WTC11 (cell line): ENCODE results near the gene MBD6. TPM values are rescaled to one million over a fixed set of nuclear protein-coding genes. Genes with fewer than 3 reads are reported as not detected.

Experiments
- ATAC-seq: fragments of 200-7000 bp; cut with Tn5 transposase; 2 replicates; pipeline ENCODE4 v1.10.0; 2021; ENCODE audit warnings: mild to moderate bottlenecking, moderate library complexity
- CTCF ChIA-PET: fragments of 300-600 bp; sonication (Branson Sonifier 250); formaldehyde crosslinking; loops from one replicate; lab custom pipeline; 2021; ENCODE audit warnings: antibody characterized with exemption; lab: Charles Lee
- POLR2A ChIA-PET: fragments of 350-600 bp; sonication (Branson Sonifier 250); formaldehyde crosslinking; loops from one replicate; lab custom pipeline; 2021; ENCODE audit warnings: antibody characterized with exemption; lab: Charles Lee
- DNase-seq: peaks from one replicate; pipeline ENCODE4 v3.0.0; 2021; ENCODE audit warnings: low spot score
- H3K27ac Mint-ChIP-seq: 2 replicates; pipeline ENCODE4 v1.8.0; 2021; ENCODE audit warnings: mixed read lengths
- H3K27me3 Mint-ChIP-seq: 2 replicates; pipeline ENCODE4 v1.8.0; 2021; ENCODE audit warnings: low read depth, mild to moderate bottlenecking, moderate library complexity, mixed read lengths
- H3K36me3 Mint-ChIP-seq: 2 replicates; pipeline ENCODE4 v1.8.0; 2021; ENCODE audit warnings: mixed read lengths
- H3K4me1 Mint-ChIP-seq: 2 replicates; pipeline ENCODE4 v1.8.0; 2022; ENCODE audit warnings: mixed read lengths
- H3K4me3 Mint-ChIP-seq: 2 replicates; pipeline ENCODE4 v1.8.0; 2021; ENCODE audit warnings: mild to moderate bottlenecking, moderate library complexity, mixed read lengths
- H3K9me3 Mint-ChIP-seq: 2 replicates; pipeline ENCODE4 v1.8.0; 2021; ENCODE audit warnings: mixed read lengths
- CBFB ChIP-seq: sonication (generic); formaldehyde crosslinking; IDR thresholded peaks from 2 replicates; pipeline ENCODE4 v1.8.1; 2022; ENCODE audit warnings: mild to moderate bottlenecking, low read depth, missing genetic modification reagents
- CDX4 ChIP-seq: fragments of 250-450 bp; sonication (Bioruptor Pico); IDR thresholded peaks from 2 replicates; pipeline ENCODE4 v1.9.0; 2021; ENCODE audit warnings: moderate library complexity, mild to moderate bottlenecking, inconsistent platforms, borderline replicate concordance
- CREB1 ChIP-seq: sonication (generic); formaldehyde crosslinking; IDR thresholded peaks from 2 replicates; pipeline ENCODE4 v1.8.0; 2023; ENCODE audit warnings: mild to moderate bottlenecking, missing genetic modification reagents
- ETV6 ChIP-seq: sonication (generic); formaldehyde crosslinking; IDR thresholded peaks from 2 replicates; pipeline ENCODE4 v1.8.1; 2022; ENCODE audit warnings: mild to moderate bottlenecking, missing genetic modification reagents
- FOXK1 ChIP-seq: sonication (generic); formaldehyde crosslinking; IDR thresholded peaks from 2 replicates; pipeline ENCODE4 v1.8.0; 2022; ENCODE audit warnings: mild to moderate bottlenecking, moderate library complexity, missing genetic modification reagents
- FOXP1 ChIP-seq: sonication (generic); formaldehyde crosslinking; IDR thresholded peaks from 2 replicates; pipeline ENCODE4 v1.8.0; 2022; ENCODE audit warnings: missing genetic modification reagents, mild to moderate bottlenecking, moderate library complexity, borderline replicate concordance
- HMGA2 ChIP-seq: fragments of 250-450 bp; sonication (Bioruptor Pico); IDR thresholded peaks from 2 replicates; pipeline ENCODE4 v1.4.0; 2021; ENCODE audit warnings: mild to moderate bottlenecking, moderate library complexity
- IRF2 ChIP-seq: sonication (generic); formaldehyde crosslinking; IDR thresholded peaks from 2 replicates; pipeline ENCODE4 v1.8.0; 2022; ENCODE audit warnings: low read depth, missing genetic modification reagents, borderline replicate concordance
- KAT7 ChIP-seq: sonication (generic); formaldehyde crosslinking; IDR thresholded peaks from 2 replicates; pipeline ENCODE4 v1.8.1; 2023; ENCODE audit warnings: missing genetic modification reagents, mild to moderate bottlenecking, borderline replicate concordance
- MLX ChIP-seq: sonication (generic); formaldehyde crosslinking; IDR thresholded peaks from 2 replicates; pipeline ENCODE4 v1.8.1; 2023; ENCODE audit warnings: mild to moderate bottlenecking, missing genetic modification reagents, moderate library complexity
- NFATC4 ChIP-seq: fragments of 250-450 bp; sonication (Bioruptor Pico); IDR thresholded peaks from 2 replicates; pipeline ENCODE4 v1.9.0; 2021; ENCODE audit warnings: mild to moderate bottlenecking
- NFE2L1 ChIP-seq: sonication (generic); formaldehyde crosslinking; IDR thresholded peaks from 2 replicates; pipeline ENCODE4 v1.8.1; 2023; ENCODE audit warnings: missing genetic modification reagents
- OVOL2 ChIP-seq: fragments of 250-450 bp; sonication (Bioruptor Pico); IDR thresholded peaks from 2 replicates; pipeline ENCODE4 v1.9.0; 2021; ENCODE audit warnings: mild to moderate bottlenecking, borderline replicate concordance
- PREB ChIP-seq: sonication (generic); formaldehyde crosslinking; IDR thresholded peaks from 2 replicates; pipeline ENCODE4 v1.8.1; 2022; ENCODE audit warnings: mild to moderate bottlenecking, missing genetic modification reagents, moderate library complexity, borderline replicate concordance
- TP53 ChIP-seq: sonication (generic); formaldehyde crosslinking; IDR thresholded peaks from 2 replicates; pipeline ENCODE4 v1.8.1; 2023; ENCODE audit warnings: mild to moderate bottlenecking, missing genetic modification reagents
- ZMAT4 ChIP-seq: fragments of 250-450 bp; sonication (Bioruptor Pico); IDR thresholded peaks from 2 replicates; pipeline ENCODE4 v1.9.0; 2021; ENCODE audit warnings: mild to moderate bottlenecking
- ZNF138 ChIP-seq: sonication (generic); formaldehyde crosslinking; conservative IDR thresholded peaks from 2 replicates; pipeline ENCODE4 v1.8.1; 2022; ENCODE audit warnings: mild to moderate bottlenecking, moderate library complexity, missing genetic modification reagents
- total RNA-seq: library from RNA; stranded (reverse); gene quantifications from 3 replicates; pipeline ENCODE4 v1.2.3, GENCODE V29; 2021
- TF ChIP-seq, protein P1 (sequence below): fragments of 250-450 bp; sonication (Bioruptor Pico); IDR thresholded peaks from 2 replicates; pipeline ENCODE4 v1.8.0; 2021; ENCODE audit warnings: mild to moderate bottlenecking
- TF ChIP-seq, protein P2 (sequence below): sonication (generic); formaldehyde crosslinking; IDR thresholded peaks from 2 replicates; pipeline ENCODE4 v1.8.0; 2023; ENCODE audit warnings: missing genetic modification reagents, mild to moderate bottlenecking, borderline replicate concordance
- TF ChIP-seq, protein P3 (sequence below): sonication (generic); formaldehyde crosslinking; conservative IDR thresholded peaks from 2 replicates; pipeline ENCODE4 v1.8.1; 2022; ENCODE audit warnings: mild to moderate bottlenecking, missing genetic modification reagents

MBD6 gene
- total RNA-seq, 1 experiment from 2014 or later = 46.3 TPM

DNA sequence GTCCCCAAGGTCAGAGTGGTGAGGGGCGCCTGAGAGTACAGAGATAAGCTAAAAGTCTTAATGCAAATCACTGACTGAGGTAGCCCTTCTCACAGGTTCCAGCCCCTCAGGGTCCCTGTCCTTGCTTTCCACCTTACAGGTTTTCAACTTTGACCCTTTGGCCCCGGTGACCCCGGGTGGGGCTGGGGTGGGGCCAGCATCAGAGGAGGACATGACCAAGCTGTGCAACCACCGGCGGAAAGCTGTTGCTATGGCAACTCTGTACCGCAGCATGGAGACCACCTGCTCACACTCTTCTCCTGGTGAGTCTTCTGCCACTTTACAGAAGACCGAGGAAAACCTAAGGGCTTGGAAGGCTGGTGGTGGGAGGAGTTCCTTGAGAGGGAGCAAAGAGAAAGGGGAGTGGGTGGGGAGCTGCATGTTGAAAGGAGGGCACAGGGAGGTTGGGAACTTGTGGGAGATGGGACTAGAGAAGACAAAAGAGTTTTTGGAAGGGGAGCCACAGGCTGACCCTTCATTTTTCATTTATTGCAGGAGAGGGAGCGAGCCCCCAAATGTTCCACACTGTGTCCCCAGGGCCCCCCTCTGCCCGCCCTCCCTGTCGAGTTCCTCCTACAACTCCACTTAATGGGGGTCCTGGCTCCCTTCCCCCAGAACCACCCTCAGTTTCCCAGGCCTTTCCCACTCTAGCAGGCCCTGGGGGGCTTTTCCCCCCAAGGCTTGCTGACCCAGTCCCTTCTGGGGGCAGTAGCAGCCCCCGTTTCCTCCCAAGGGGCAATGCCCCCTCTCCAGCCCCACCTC lies 2.4 kb downstream of the MBD6 start:
- TF ChIP-seq, protein P1, sequence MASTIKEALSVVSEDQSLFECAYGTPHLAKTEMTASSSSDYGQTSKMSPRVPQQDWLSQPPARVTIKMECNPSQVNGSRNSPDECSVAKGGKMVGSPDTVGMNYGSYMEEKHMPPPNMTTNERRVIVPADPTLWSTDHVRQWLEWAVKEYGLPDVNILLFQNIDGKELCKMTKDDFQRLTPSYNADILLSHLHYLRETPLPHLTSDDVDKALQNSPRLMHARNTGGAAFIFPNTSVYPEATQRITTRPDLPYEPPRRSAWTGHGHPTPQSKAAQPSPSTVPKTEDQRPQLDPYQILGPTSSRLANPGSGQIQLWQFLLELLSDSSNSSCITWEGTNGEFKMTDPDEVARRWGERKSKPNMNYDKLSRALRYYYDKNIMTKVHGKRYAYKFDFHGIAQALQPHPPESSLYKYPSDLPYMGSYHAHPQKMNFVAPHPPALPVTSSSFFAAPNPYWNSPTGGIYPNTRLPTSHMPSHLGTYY (CRISPR knock-in tag) = no peak
- TF ChIP-seq KAT7 (CRISPR knock-in tag) (no peak), OVOL2 (no peak), TP53 (CRISPR knock-in tag) (no peak), FOXP1 (CRISPR knock-in tag) (no peak), NFE2L1 (CRISPR knock-in tag) (no peak), ZNF138 (CRISPR knock-in tag) (no peak), CBFB (CRISPR knock-in tag) (no peak), CDX4 (CRISPR knock-in tag) (no peak), HMGA2 (CRISPR knock-in tag) (no peak), ETV6 (CRISPR knock-in tag) (no peak), CREB1 (CRISPR knock-in tag) (no peak), IRF2 (no peak), PREB (CRISPR knock-in tag) (no peak), NFATC4 (no peak), MLX (CRISPR knock-in tag) (no peak), FOXK1 (CRISPR knock-in tag) (no peak), ZMAT4 (CRISPR knock-in tag) (no peak)
- TF ChIP-seq, protein P2, sequence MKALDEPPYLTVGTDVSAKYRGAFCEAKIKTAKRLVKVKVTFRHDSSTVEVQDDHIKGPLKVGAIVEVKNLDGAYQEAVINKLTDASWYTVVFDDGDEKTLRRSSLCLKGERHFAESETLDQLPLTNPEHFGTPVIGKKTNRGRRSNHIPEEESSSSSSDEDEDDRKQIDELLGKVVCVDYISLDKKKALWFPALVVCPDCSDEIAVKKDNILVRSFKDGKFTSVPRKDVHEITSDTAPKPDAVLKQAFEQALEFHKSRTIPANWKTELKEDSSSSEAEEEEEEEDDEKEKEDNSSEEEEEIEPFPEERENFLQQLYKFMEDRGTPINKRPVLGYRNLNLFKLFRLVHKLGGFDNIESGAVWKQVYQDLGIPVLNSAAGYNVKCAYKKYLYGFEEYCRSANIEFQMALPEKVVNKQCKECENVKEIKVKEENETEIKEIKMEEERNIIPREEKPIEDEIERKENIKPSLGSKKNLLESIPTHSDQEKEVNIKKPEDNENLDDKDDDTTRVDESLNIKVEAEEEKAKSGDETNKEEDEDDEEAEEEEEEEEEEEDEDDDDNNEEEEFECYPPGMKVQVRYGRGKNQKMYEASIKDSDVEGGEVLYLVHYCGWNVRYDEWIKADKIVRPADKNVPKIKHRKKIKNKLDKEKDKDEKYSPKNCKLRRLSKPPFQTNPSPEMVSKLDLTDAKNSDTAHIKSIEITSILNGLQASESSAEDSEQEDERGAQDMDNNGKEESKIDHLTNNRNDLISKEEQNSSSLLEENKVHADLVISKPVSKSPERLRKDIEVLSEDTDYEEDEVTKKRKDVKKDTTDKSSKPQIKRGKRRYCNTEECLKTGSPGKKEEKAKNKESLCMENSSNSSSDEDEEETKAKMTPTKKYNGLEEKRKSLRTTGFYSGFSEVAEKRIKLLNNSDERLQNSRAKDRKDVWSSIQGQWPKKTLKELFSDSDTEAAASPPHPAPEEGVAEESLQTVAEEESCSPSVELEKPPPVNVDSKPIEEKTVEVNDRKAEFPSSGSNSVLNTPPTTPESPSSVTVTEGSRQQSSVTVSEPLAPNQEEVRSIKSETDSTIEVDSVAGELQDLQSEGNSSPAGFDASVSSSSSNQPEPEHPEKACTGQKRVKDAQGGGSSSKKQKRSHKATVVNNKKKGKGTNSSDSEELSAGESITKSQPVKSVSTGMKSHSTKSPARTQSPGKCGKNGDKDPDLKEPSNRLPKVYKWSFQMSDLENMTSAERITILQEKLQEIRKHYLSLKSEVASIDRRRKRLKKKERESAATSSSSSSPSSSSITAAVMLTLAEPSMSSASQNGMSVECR (CRISPR knock-in tag) = no peak
- TF ChIP-seq, protein P3, sequence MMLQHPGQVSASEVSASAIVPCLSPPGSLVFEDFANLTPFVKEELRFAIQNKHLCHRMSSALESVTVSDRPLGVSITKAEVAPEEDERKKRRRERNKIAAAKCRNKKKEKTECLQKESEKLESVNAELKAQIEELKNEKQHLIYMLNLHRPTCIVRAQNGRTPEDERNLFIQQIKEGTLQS (CRISPR knock-in tag) = no peak
- Mint-ChIP-seq H3K4me3 (peak overlapping the region; percentile 90), H3K27me3 (peaks cover 3% of the 10 kb centered on the region; the same call in 1 of the 2 replicates), H3K36me3 (peaks cover 10% of the 10 kb centered on the region), H3K4me1 (peaks cover 28% of the 10 kb centered on the region), H3K9me3 (no peaks in the 10 kb centered on the region), H3K27ac (no peak overlapping the region)
- no peak for ATAC-seq
- DNase-seq = no peak
- POLR2A ChIA-PET = interaction anchor here (0.7 kb wide), 1 partner anchor 21 kb away, joined by 3 read pairs; no protein-coding TSS in a partner anchor
- CTCF ChIA-PET = interaction anchor here (0.7 to 2.3 kb wide), 4 partner anchors 22 to 282 kb away, joined by 5 to 8 read pairs (median 6); partner anchors contain the start of genes DCTN2 and GLI1
